Stimulated activated CD4-positive, alpha-beta T cell treated with anti-CD3 and anti-CD28 coated beads, Interleukin-1b, Interleukin-23, amount 100 ng/mL, for 1 hour (primary cell): Measurements from ENCODE around the gene CCL19.

Experiments used
- DNase-seq, 2 donors: peaks; one replicate each; pipeline ENCODE4 v3.0.0-alpha.2; 2020; ENCODE audit warnings: low read depth in 2 of 2

The CCL19 gene

GRCh38 chr9:34694811-34695210 is 3.7 kb upstream of the CCL19 start:
- DNase-seq: no peak

GRCh38 chr9:34693560-34693959 is 2.5 kb upstream of the CCL19 start:
- no peak for DNase-seq

GRCh38 chr9:34691936-34692315 is 850 bp upstream of the CCL19 start:
- DNase-seq: no peak

- no peak for DNase-seq
Observed at GRCh38 chr9:34689512-34689911, 1.6 kb downstream of the CCL19 start.

GRCh38 chr9:34689116-34689470 is 2.0 kb downstream of the CCL19 start:
- no peak for DNase-seq

- no peak for DNase-seq
Observed at GRCh38 chr9:34688329-34689115, 2.6 kb downstream of the CCL19 start.

GRCh38 chr9:34687276-34688030 is 3.6 kb downstream of the CCL19 start:
- DNase-seq: no peak

GRCh38 chr9:34686732-34687131 is 4.3 kb downstream of the CCL19 start:
- DNase-seq: no peak

- DNase-seq: no peak
Observed at GRCh38 chr9:34686231-34686630, 4.8 kb downstream of the CCL19 start.

GRCh38 chr9:34685591-34685990 is 5.5 kb downstream of the CCL19 start:
- DNase-seq: no peak

GRCh38 chr9:34684816-34685215 is 6.3 kb downstream of the CCL19 start:
- no peak for DNase-seq

GRCh38 chr9:34684145-34684544 is 6.9 kb downstream of the CCL19 start:
- no peak for DNase-seq

GRCh38 chr9:34675869-34676268 is 15.2 kb downstream of the CCL19 start:
- no peak for DNase-seq

GRCh38 chr9:34675048-34675714 is 15.9 kb downstream of the CCL19 start:
- DNase-seq: peak in 1 of 2 donors; percentile 36

GRCh38 chr9:34674440-34674839 is 16.6 kb downstream of the CCL19 start:
- DNase-seq: no peak

- no peak for DNase-seq
Observed at GRCh38 chr9:34671307-34671706, 19.8 kb downstream of the CCL19 start.

GRCh38 chr9:34669809-34670562 is 21.1 kb downstream of the CCL19 start:
- no peak for DNase-seq

GRCh38 chr9:34665381-34666250 is 25.5 kb downstream of the CCL19 start:
- DNase-seq: peak; percentile 52 to 78

GRCh38 chr9:34665067-34665380 is 26.1 kb downstream of the CCL19 start:
- no peak for DNase-seq

GRCh38 chr9:34664281-34665066 is 26.6 kb downstream of the CCL19 start:
- DNase-seq: peak in 1 of 2 donors; percentile 61

GRCh38 chr9:34663303-34663605 is 27.8 kb downstream of the CCL19 start:
- no peak for DNase-seq
